Activated naive CD4-positive, alpha-beta T cell (primary cell): ENCODE results near the gene CADPS2.

Source experiments
- DNase-seq, 4 experiments: peaks; one replicate each; lab custom pipeline; 2025; lab: John Stamatoyannopoulos, UW

CADPS2 gene

DNA sequence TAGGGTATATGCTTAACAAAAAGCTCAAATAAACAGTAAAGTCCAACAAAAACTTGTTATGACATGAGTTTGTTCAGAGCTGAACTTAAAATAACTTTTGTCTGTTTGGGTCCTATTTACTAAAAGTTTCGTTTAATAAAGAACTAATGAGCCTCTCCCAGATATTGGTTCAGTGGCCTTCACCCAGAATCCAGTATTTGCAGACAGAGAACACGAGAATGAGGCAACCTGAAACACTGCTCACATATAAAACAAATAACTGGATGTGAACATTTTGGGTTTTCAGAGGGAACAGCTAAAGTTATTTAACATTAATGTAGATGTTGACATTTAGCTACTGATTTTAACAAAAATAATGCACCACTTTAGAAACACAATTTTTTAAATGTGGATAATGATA, 285.6 kb downstream of the CADPS2 start:
- DNase-seq: no peak

- DNase-seq: no peak
These were observed 286.2 kb downstream of the CADPS2 start for GRCh38 chr7:122600042-122600441.

DNA sequence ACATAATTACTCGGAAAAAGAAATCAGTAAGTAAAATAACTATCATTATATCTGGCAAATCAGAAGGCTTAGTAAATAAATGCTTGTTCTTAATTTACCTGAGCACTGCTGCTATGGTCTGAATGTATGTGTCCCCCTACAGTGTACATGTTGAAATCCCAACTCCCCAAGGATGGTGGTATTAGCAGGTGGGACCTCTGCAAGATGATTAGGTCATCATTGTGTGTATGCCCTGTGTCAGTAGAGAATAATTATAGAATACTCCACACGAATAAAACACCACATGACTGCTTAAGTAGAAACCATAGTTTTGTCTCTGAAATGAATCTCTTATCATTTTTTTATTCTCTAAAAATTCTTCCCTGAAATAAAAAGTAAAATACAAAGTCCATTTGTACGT, 289.0 kb downstream of the CADPS2 start:
- no peak for DNase-seq

DNA sequence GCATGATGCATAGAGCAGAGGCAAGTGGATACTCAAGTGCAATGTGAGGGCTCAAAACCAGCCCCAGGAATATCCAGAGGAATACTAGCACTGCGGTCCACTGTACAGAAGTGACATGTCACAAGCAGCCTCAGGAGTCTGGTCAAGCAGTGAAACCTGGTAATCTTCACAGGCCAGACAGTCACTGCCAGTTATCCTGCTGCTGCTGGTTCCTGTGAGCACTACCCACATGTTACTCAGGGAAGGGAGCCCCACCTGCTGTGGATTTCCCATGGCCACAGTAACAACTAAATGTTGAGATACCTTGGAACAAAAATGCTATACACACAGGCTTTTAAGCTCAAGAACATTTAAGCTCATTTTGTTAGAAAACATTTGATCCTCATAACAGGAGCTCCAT, 290.4 kb downstream of the CADPS2 start:
- no peak for DNase-seq

GRCh38 chr7:122588621-122589020, 297.6 kb downstream of the CADPS2 start:
- DNase-seq: no peak

- no peak for DNase-seq
These were observed 301.5 kb downstream of the CADPS2 start for GRCh38 chr7:122584676-122585251.

- no peak for DNase-seq
These were observed 307.9 kb downstream of the CADPS2 start for GRCh38 chr7:122578350-122578749.

DNA sequence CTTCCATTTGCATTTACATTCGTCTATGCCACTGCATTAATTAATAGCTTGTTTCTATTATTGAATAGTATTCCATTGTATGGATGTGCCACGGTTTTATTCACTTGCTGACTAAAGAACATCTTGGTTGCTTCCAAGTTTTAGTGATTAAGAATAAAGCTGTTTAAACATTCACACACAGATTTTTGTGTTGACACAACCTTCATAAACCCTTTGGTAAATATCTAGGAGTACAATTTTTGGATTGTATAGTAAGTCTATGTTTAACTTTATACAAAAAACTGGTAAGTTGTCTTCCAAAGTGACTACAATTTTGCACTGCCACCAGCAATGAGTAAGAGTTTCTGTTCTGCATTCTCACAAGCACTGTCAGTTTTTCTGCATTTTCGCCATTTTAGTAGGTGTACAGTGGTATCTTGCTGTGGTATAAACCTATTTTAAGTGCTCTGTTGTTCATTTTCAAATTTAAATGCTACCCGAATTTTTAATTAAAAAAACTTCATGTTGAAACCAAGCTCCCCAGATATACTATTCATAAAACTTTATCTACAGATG, 308.7 kb downstream of the CADPS2 start:
- DNase-seq: no peak

DNA sequence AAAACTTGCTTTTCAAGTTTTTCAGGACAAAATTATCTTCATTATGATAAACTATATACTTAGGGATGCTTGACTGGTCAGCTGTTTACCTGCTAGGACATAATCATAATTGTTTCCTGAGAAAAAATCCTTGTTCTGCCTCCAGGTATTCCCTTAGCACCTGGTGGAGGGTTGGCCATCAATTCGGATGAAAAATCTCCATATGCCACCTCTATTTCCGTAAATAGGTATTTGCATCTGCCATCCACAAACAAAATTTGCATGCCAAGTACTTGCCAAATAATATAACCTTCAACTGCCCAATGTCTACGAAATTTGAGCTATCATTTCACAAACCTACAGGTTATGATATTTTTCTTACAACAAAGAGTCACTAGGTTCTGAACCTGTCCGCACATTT, 313.6 kb downstream of the CADPS2 start:
- DNase-seq: no peak

DNA sequence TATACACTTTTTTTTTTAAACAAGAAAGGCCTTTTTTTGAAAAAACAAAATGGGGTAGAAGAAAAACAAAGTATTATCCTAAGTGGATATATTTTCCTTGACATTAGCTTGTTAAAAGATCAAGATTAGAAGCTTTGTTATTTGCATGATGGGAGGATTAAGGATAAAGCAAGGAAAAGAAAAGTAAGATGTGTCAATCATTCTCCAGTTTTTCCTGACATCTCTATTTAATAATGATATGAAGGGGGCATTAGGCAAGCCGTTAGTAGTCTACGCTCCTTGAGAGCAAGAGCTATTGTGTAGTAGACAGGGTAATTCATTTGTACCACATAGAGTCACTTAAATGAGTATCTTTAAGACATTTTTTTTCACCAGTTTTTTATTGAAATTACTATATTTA, 324.9 kb downstream of the CADPS2 start:
- no peak for DNase-seq

DNA sequence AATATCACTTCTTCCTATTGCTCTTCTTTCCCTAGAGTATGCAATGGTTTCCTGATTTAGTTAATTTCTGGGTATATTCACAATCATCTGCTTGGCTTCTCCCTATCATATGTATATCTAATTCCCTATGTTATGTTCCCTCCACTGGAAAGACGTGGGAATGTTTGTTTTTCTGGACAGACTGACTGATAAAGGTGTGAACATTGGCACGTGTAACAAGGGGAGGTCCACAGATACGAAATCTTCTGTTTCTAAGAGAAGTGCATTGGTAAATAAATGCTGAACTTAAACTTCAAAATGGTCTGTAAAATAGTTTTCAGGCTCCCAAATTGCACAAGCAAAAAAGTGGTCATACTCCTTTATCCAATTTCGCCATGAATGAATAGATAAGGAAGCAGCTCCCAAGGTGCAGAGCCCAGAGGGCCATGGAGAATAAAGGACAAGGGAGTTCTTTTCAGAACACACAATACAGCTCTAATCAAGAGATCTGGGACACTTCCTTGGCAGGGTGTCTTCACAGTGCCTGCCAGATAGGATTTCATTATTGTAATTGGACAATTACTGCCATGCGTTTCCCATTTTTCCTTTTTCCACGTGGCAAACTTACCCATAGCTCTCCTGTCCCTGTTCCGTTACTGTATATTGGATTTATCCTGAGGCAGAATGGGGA, 329.3 kb downstream of the CADPS2 start:
- DNase-seq: no peak

- DNase-seq: no peak
These were observed 330.0 kb downstream of the CADPS2 start for GRCh38 chr7:122556219-122556618.

DNA sequence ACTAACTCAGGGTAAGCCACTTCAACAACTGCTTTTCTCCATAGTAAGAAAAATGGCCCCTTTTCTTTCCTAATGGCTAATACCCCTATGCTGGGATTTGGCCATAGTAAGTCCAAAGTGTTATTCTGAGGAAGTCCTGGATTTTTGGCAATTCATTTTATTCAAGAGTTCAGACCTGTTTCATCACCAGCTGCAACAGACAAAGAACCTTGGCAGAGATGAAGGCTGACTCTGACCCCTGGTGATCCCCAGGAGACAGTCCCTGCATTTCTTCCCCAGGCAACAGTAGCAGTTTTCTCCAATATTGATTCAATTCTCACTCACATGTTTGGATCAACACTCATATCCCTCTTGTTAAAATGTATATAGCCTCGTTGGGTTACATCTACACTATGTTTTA, 332.5 kb downstream of the CADPS2 start:
- DNase-seq: no peak

DNA sequence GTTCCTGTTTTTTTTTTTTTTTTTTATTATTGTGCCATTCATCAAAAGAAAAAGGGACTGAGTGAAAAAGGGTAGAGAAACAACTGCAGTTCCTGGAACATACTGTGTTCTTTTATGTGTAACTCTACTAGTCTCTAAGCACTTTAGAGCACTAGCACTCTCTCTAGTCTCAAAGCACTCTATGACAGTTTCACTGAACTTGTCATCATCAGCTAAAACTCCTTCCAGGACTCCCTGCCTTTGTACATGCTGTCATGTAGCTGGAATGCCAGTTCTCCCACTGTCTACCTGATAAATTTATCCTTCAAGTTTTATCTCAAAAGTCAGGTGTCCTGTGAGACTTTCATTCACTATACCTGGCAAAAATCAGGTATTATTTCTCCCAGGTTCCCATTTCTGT, 333.5 kb downstream of the CADPS2 start:
- DNase-seq: no peak

DNA sequence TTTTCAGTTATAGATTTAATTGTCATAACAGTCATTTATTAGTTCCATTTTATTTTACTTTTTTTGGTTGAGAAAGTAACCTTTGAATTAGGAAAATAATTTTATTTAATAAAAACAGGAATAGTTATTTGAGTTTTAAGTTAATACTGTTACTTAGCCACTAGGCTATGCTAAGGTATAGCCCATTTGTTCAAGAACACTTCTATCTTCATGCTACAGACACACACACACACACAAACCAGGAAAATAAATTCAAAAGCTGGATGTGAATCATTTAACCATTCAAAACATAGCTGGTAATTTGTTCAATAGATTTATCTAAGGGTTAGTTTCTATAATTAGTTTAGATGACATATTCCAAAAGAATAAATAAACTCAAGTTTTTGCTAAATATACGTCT, 335.7 kb downstream of the CADPS2 start:
- DNase-seq: no peak

DNA sequence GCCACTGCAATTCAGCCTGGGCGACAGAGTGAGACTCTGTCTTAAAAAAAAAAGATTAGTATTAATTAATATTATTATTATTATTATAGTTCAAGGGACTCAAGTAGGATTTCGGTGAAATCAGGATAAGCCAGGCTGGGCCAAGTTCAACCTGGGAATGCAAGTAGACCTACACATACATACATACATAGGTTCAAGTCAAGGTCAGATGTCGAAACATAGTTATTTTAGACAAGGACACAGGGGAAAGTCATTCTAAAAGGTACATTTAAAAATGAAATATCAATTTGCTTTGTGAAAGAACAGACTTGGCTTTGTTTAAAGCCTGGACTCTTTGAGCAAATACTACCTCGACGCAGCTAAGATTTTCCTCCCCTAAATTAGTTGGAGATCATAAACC, 336.7 kb downstream of the CADPS2 start:
- no peak for DNase-seq

DNA sequence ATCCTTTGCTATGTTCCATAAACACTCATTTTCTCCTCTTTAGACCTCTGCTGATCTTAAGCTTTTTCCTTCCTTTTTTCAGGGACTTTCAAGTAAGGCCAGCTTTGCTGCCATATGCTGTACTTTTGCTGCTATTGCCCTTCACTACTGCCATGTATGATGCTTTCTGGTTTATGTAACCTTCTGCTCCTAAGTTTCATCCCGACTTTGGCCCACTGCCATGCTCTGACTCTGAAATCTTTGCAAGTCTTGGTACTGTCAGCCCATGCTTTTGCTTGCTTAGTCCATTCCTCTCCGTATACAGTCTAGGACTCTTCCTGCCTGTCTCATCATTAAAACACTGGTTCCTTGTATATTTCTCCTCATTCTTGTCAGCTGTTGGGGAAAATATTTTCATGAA, 339.8 kb downstream of the CADPS2 start:
- DNase-seq: no peak

- DNase-seq: no peak
These were observed 341.8 kb downstream of the CADPS2 start for GRCh38 chr7:122544463-122544862.

- DNase-seq: no peak
These were observed 342.4 kb downstream of the CADPS2 start for GRCh38 chr7:122543891-122544290.

- DNase-seq: no peak
These were observed 343.1 kb downstream of the CADPS2 start for GRCh38 chr7:122543166-122543565.

GRCh38 chr7:122535086-122535485, 351.2 kb downstream of the CADPS2 start:
- no peak for DNase-seq

DNA sequence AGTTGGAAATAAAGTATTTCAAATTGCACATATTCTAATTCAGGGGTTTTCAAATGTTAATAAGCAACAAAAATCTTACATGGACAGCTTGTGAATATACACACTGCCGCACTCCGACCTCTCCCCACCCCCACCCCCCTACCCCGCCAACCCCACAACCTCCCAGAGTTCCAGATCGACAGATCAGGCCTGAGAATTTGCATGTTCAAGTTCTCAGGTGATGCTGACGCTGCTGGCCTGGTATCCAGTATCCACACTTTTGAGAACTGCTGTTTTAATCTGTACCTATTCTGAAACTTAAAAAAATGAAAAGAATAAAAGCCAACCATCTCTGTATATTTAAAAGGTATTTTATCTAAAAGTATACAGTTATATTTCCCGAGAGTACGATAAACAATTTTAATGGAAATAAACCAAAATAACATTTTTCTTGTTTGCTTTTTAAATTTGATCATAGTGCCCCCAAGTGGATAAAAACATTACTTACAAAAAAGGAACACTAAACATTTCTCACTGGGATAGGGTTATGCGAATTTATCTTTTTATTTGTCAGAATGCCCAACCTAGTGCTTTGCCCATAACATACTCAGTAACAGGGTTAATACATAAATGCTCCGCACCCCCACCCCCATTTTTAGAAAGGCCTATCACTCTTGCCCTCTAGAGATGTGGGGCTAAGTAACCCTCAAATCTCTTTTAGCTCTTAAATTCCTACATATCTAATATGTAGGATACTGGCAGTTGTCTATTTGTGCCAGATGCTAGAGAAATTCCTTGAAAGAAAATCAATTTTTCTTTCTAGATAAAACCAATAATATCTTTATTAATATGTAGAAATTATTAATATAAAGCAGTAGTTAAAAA, 353.6 kb downstream of the CADPS2 start:
- DNase-seq: no peak
